Fibroblast of lung (primary cell): ENCODE measurements around the gene HSH2D.

ENCODE experiments used
- CTCF ChIP-seq, 2 donors: IDR thresholded peaks in 1 of 2; conservative IDR thresholded peaks in 1 of 2; 1 replicate in 1 of 2; 2 replicates in 1 of 2; pipeline ENCODE4 v1.5.1; 2011 to 2012; ENCODE audit warnings: low read length in 2 of 2, control low read depth in 1 of 2, inconsistent platforms in 1 of 2, low read depth in 1 of 2, mild to moderate bottlenecking in 1 of 2
- EZH2 ChIP-seq: IDR thresholded peaks from 2 replicates; pipeline ENCODE4 v1.5.1; 2012; ENCODE audit warnings: low read length, control low read depth, mild to moderate bottlenecking; ENCODE audit errors: missing control alignments

- no peak for TF ChIP-seq CTCF (conservative IDR thresholded peaks at IDR 0.05 in 1 of 2, IDR thresholded peaks at IDR 0.05 in 1 of 2; ENCODE audit: low read depth in 1 of 2, low read length in 2 of 2)
- TF ChIP-seq EZH2: no peak
These were observed 25.1 kb downstream of the HSH2D start for GRCh38 chr19:16168465-16169081.
